ENCODE results near the gene EPO.

EPO gene

DNA sequence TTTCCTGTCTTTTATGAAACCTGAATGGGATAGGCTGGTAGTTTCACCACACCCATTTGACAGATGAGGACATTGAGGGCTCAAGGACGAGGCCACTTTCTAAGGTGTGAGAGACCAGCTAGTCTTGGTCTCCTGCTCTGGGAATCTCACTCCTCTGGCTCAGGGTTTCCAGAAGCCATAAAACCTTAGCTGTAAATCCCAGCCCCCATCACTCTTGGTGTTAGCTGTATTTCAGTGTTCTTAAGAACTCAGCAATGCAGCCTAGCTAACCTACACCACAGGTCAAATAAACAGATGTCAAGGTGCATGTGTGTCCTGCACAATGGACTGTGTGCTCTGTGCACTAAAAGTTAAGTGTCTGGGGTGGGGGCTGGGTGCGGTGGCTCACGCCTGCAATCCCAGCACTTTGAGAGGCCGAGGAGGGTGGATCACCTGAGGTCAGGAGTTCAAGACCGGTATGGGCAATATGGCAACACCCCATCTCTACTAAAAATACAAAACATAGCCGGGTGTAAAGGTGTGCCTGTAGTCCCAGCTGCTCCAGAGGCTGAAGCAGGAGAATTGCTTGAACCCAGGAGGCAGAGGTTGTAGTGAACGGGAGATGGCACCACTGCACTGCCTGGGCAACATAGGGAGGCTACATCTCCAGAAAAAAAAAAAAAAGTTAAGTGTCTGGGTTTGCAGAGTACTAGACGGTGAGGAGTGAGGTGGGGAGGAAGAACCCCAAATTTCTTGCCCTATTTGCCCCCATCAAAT, 567 bp upstream of the EPO start:
- no peak overlapping the region for H3K4me3 ChIP-seq (ENCODE audit: low read length, poor library complexity, severe bottlenecking)

GRCh38 chr7:100720671-100721504, 620 bp downstream of the EPO start:
- no peak overlapping the region for H3K4me2 ChIP-seq (ENCODE audit: low read depth, low read length, poor library complexity, severe bottlenecking)
- H3K4me1 ChIP-seq (ENCODE audit: insufficient read depth, low read length, poor library complexity, severe bottlenecking) = no peaks in the 10 kb centered on the region
- H3K79me2 ChIP-seq (ENCODE audit: insufficient read depth, low read length) = no peaks in the 10 kb centered on the region
- H3F3A ChIP-seq (ENCODE audit: low read depth) = no peaks in the 10 kb centered on the region
- H3K9ac ChIP-seq (ENCODE audit: low read depth, low read length, poor library complexity, severe bottlenecking) = no peak overlapping the region
- H2AFZ ChIP-seq (ENCODE audit: low read length) = no peak overlapping the region
- no peaks in the 10 kb centered on the region for H4K20me1 ChIP-seq (ENCODE audit: insufficient read depth, low read length, poor library complexity, severe bottlenecking)
- H3K9me2 ChIP-seq (replicated peaks; ENCODE audit: low read depth, low read length) = no peaks in the 10 kb centered on the region
- no peak for TF ChIP-seq EZH2phosphoT487 (IDR thresholded peaks at IDR 0.05; ENCODE audit: borderline replicate concordance)
- TF ChIP-seq, protein P1, sequence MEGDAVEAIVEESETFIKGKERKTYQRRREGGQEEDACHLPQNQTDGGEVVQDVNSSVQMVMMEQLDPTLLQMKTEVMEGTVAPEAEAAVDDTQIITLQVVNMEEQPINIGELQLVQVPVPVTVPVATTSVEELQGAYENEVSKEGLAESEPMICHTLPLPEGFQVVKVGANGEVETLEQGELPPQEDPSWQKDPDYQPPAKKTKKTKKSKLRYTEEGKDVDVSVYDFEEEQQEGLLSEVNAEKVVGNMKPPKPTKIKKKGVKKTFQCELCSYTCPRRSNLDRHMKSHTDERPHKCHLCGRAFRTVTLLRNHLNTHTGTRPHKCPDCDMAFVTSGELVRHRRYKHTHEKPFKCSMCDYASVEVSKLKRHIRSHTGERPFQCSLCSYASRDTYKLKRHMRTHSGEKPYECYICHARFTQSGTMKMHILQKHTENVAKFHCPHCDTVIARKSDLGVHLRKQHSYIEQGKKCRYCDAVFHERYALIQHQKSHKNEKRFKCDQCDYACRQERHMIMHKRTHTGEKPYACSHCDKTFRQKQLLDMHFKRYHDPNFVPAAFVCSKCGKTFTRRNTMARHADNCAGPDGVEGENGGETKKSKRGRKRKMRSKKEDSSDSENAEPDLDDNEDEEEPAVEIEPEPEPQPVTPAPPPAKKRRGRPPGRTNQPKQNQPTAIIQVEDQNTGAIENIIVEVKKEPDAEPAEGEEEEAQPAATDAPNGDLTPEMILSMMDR (conservative IDR thresholded peaks at IDR 0.05; ENCODE audit: low read length) = no peak
- H3K9me3 ChIP-seq (ENCODE audit: insufficient read depth, low read depth, low read length) = no peaks in the 10 kb centered on the region
- H3K4me3 ChIP-seq (ENCODE audit: low read length, poor library complexity, severe bottlenecking) = no peak overlapping the region
- H3K36me3 ChIP-seq (ENCODE audit: insufficient read depth, low read length) = no peaks in the 10 kb centered on the region
- no peaks in the 10 kb centered on the region for H3K27me3 ChIP-seq (ENCODE audit: insufficient read depth, low read length, poor library complexity, severe bottlenecking)

More for the DNA sequence above, 567 bp upstream of the EPO start:
- no peak overlapping the region for H3K9ac ChIP-seq (ENCODE audit: low read depth, low read length, poor library complexity, severe bottlenecking)
- H3K36me3 ChIP-seq (ENCODE audit: insufficient read depth, low read length) = no peaks in the 10 kb centered on the region
- H3K79me2 ChIP-seq (ENCODE audit: insufficient read depth, low read length) = no peaks in the 10 kb centered on the region
- TF ChIP-seq, protein P1 (conservative IDR thresholded peaks at IDR 0.05; ENCODE audit: low read length) = no peak
- TF ChIP-seq EZH2phosphoT487 (IDR thresholded peaks at IDR 0.05; ENCODE audit: borderline replicate concordance) = no peak
- no peaks in the 10 kb centered on the region for H3F3A ChIP-seq (ENCODE audit: low read depth)
- no peaks in the 10 kb centered on the region for H3K9me3 ChIP-seq (ENCODE audit: insufficient read depth, low read depth, low read length)
- H4K20me1 ChIP-seq (ENCODE audit: insufficient read depth, low read length, poor library complexity, severe bottlenecking) = no peaks in the 10 kb centered on the region
- no peaks in the 10 kb centered on the region for H3K9me2 ChIP-seq (replicated peaks; ENCODE audit: low read depth, low read length)
- no peak overlapping the region for H3K4me2 ChIP-seq (ENCODE audit: low read depth, low read length, poor library complexity, severe bottlenecking)
- no peaks in the 10 kb centered on the region for H3K4me1 ChIP-seq (ENCODE audit: insufficient read depth, low read length, poor library complexity, severe bottlenecking)
- H2AFZ ChIP-seq (ENCODE audit: low read length) = no peak overlapping the region
- no peaks in the 10 kb centered on the region for H3K27me3 ChIP-seq (ENCODE audit: insufficient read depth, low read length, poor library complexity, severe bottlenecking)

DNA sequence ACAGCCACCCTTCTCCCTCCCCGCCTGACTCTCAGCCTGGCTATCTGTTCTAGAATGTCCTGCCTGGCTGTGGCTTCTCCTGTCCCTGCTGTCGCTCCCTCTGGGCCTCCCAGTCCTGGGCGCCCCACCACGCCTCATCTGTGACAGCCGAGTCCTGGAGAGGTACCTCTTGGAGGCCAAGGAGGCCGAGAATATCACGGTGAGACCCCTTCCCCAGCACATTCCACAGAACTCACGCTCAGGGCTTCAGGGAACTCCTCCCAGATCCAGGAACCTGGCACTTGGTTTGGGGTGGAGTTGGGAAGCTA, 1.2 kb downstream of the EPO start:
- no peak overlapping the region for H3K9ac ChIP-seq (ENCODE audit: low read depth, low read length, poor library complexity, severe bottlenecking)
- H3K4me3 ChIP-seq (ENCODE audit: low read length, poor library complexity, severe bottlenecking) = no peak overlapping the region
- H3K9me3 ChIP-seq (ENCODE audit: insufficient read depth, low read depth, low read length) = no peaks in the 10 kb centered on the region
- H3F3A ChIP-seq (ENCODE audit: low read depth) = no peaks in the 10 kb centered on the region
- H3K79me2 ChIP-seq (ENCODE audit: insufficient read depth, low read length) = no peaks in the 10 kb centered on the region
- no peaks in the 10 kb centered on the region for H3K4me1 ChIP-seq (ENCODE audit: insufficient read depth, low read length, poor library complexity, severe bottlenecking)
- H4K20me1 ChIP-seq (ENCODE audit: insufficient read depth, low read length, poor library complexity, severe bottlenecking) = no peaks in the 10 kb centered on the region
- TF ChIP-seq EZH2phosphoT487 (IDR thresholded peaks at IDR 0.05; ENCODE audit: borderline replicate concordance) = no peak
- TF ChIP-seq, protein P1 (conservative IDR thresholded peaks at IDR 0.05; ENCODE audit: low read length) = no peak
- no peaks in the 10 kb centered on the region for H3K36me3 ChIP-seq (ENCODE audit: insufficient read depth, low read length)
- H3K9me2 ChIP-seq (replicated peaks; ENCODE audit: low read depth, low read length) = no peaks in the 10 kb centered on the region
- H2AFZ ChIP-seq (ENCODE audit: low read length) = no peak overlapping the region
- no peaks in the 10 kb centered on the region for H3K27me3 ChIP-seq (ENCODE audit: insufficient read depth, low read length, poor library complexity, severe bottlenecking)
- no peak overlapping the region for H3K4me2 ChIP-seq (ENCODE audit: low read depth, low read length, poor library complexity, severe bottlenecking)

All from Loucy (cell line).